Activated CD4-positive, alpha-beta T cell treated with anti-CD3 and anti-CD28 coated beads, Interleukin-2, amount 50 U/mL, for 4 hours (primary cell): ENCODE results near the gene MRPS24.

Source experiments
- DNase-seq, 2 experiments: peaks; one replicate each; pipeline ENCODE4 v3.0.0-alpha.2; 2020

Gene MRPS24

GRCh38 chr7:43876976-43877745 lies 7.8 kb upstream of the MRPS24 start:
- no peak for DNase-seq

- DNase-seq: no peak
Observed at GRCh38 chr7:43876241-43876640, 6.9 kb upstream of the MRPS24 start.

GRCh38 chr7:43873300-43873699 lies 4.0 kb upstream of the MRPS24 start:
- no peak for DNase-seq

- no peak for DNase-seq
Observed at GRCh38 chr7:43872406-43873110, 3.2 kb upstream of the MRPS24 start.

GRCh38 chr7:43871064-43871463 lies 1.7 kb upstream of the MRPS24 start:
- no peak for DNase-seq

- DNase-seq: no peak
Observed at GRCh38 chr7:43870316-43870715, 999 bp upstream of the MRPS24 start.

GRCh38 chr7:43869867-43870240 lies 537 bp upstream of the MRPS24 start:
- no peak for DNase-seq

GRCh38 chr7:43868681-43869005 lies 674 bp downstream of the MRPS24 start:
- DNase-seq: no peak

GRCh38 chr7:43868181-43868580 lies 1.1 kb downstream of the MRPS24 start:
- DNase-seq: no peak

GRCh38 chr7:43865277-43865676 lies 4.0 kb downstream of the MRPS24 start:
- no peak for DNase-seq

- DNase-seq: no peak
Observed at GRCh38 chr7:43864126-43864525, 5.2 kb downstream of the MRPS24 start.

GRCh38 chr7:43856996-43857395 lies 12.3 kb downstream of the MRPS24 start:
- no peak for DNase-seq

- no peak for DNase-seq
Observed at GRCh38 chr7:43856316-43856715, 13.0 kb downstream of the MRPS24 start.

- DNase-seq: no peak
Observed at GRCh38 chr7:43855176-43855575, 14.1 kb downstream of the MRPS24 start.

- no peak for DNase-seq
Observed at GRCh38 chr7:43851805-43852204, 17.5 kb downstream of the MRPS24 start.

- no peak for DNase-seq
Observed at GRCh38 chr7:43850348-43851116, 18.8 kb downstream of the MRPS24 start.

GRCh38 chr7:43849047-43849446 lies 20.3 kb downstream of the MRPS24 start:
- no peak for DNase-seq

- no peak for DNase-seq
Observed at GRCh38 chr7:43847496-43847895, 21.8 kb downstream of the MRPS24 start.

GRCh38 chr7:43844662-43845061 lies 24.7 kb downstream of the MRPS24 start:
- DNase-seq: no peak

- DNase-seq: no peak
Observed at GRCh38 chr7:43844257-43844656, 25.1 kb downstream of the MRPS24 start.

GRCh38 chr7:43843296-43843695 lies 26.0 kb downstream of the MRPS24 start:
- no peak for DNase-seq

- no peak for DNase-seq
Observed at GRCh38 chr7:43838201-43838658, 31.1 kb downstream of the MRPS24 start.

- DNase-seq: peak; percentile 35 to 38
Observed at GRCh38 chr7:43834463-43835251, 34.7 kb downstream of the MRPS24 start.
